GM19452 (cell line): ENCODE measurements around the gene LCMT1.
"Not testable (repeated sequence)": the region's sequence is repeated elsewhere in the genome, so short reads cannot be mapped to it uniquely, and the experiment has no call there.

Experiments used
- ATAC-seq: cut with Tn5 transposase; IDR thresholded peaks from one replicate; pipeline ENCODE4 v1.9.1; 2021; ENCODE audit not compliant: unreplicated experiment

LCMT1 gene

DNA sequence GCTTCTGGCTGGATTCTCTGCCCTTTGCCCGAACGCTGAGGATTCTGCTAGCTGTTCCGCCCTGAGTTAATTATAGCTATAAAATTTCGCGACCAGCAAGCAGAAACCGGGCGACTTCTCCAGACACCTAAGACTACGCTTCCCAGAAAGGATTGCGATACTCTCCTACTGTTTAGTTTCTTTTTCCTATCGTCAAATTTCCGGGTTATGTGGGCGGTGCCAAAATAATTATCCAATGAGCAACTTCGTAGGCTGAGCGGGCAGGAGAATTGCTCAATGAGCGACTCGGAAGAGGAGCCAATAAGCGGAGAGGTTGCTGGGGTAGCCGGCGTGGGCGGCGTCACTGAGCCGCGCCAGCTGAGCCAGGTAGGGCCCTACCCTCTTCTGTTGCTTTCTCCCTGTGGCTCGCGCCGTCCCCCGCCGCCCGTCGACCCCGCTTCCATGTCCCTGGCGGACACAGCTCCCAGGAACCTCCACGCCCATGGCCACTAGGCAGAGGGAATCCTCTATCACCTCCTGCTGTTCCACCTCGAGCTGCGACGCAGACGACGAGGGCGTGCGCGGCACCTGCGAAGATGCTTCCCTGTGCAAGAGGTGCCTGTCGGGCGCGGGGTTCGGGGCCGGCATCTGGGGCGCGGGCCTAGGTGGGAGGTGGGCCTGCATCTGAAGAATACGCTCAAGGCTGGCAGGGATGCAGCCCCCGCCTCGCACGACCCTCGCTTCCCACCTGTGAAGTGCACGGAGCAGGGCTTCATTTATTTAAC lies at the start of gene LCMT1:
LCMT1 (plus strand) TSS at position 340 of the 764 bp plus-strand sequence; CDS start at position 482, 142 bp downstream.
- ATAC-seq: peak; percentile 91

DNA sequence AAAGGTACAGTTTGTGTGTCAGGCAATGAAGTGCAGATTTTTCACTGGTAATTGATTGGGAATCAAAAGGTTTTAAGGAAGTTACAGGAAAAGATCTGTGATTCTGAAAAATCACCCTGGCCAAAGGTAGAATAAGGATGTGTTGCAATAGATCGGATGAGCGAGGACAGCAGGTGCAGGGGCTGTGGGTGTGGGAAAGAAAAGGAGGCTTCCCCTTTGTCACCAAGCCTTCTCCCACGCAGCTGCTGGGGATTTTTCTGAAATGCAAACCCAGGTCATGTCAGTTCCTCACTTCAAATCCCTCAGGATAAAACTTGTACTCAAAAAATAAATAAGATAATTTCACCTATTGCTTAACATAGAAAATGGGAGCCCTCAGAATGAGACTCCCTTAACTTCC lies 48.4 kb upstream of the LCMT1 start:
- ATAC-seq: no peak

DNA sequence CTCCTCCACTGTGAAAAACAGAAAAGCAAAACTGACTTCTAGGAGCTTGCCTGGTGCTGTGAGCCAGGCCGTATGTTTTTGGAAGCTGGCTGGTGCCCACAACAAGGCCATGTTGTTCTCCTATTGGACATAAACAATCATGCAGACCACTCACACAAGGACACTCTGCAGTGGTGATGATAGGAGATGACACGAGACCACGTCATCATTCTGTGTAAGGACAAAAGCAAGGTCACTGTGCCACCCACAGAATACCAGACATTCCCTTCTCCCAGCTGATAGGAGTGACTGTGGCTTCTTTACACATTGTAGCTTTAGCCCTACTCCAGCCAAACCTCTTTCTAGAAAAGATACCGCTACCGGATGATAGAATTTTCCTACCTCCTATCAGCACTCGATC lies 47.7 kb upstream of the LCMT1 start:
- ATAC-seq: no peak

DNA sequence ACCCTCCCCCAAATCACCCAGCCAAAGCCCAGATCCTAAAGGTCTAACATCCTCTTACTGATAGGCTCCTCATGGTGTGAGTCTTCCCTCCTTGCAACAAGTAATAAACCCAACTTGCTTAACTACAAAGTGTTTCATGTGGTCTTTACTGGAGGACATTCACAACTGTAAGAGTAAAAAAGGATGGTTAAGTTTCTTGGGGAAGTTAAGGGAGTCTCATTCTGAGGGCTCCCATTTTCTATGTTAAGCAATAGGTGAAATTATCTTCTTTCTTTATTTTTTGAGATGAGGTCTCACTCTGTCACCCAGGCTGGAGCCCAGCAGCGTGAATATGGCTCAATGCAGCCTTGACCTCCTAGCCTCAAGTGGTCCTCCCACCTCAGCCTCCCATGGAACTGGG lies 47.3 kb upstream of the LCMT1 start:
- ATAC-seq: not testable (repeated sequence)

- ATAC-seq: no peak
Observed at GRCh38 chr16:25064937-25065336, 46.6 kb upstream of the LCMT1 start.

DNA sequence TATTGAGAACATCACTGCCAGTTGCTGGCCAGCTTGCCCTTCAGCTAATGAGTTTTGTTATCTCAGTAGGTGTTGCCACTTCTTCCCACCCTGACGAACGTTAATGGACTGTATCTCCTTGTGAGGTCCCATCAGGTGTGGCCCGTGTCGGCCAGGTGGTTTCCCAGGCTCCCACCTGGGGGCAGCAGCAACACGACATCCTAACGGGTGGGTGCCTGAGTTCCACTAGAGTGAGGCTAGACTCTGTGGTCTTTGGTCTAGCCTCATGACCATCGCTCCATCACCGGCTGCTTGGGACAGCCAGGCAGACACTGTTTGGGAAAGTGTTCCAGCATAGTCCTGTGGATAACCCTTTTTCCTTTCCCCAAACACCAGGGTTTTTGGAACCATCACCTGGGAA lies 45.6 kb upstream of the LCMT1 start:
- no peak for ATAC-seq

- no peak for ATAC-seq
Observed at GRCh38 chr16:25066426-25066746, 45.2 kb upstream of the LCMT1 start.

- peak; percentile 90 for ATAC-seq
Observed at GRCh38 chr16:25066747-25067631, 44.6 kb upstream of the LCMT1 start.

- no peak for ATAC-seq
Observed at GRCh38 chr16:25073854-25074253, 37.7 kb upstream of the LCMT1 start.

GRCh38 chr16:25078386-25078978 lies 33.1 kb upstream of the LCMT1 start:
- ATAC-seq: no peak

DNA sequence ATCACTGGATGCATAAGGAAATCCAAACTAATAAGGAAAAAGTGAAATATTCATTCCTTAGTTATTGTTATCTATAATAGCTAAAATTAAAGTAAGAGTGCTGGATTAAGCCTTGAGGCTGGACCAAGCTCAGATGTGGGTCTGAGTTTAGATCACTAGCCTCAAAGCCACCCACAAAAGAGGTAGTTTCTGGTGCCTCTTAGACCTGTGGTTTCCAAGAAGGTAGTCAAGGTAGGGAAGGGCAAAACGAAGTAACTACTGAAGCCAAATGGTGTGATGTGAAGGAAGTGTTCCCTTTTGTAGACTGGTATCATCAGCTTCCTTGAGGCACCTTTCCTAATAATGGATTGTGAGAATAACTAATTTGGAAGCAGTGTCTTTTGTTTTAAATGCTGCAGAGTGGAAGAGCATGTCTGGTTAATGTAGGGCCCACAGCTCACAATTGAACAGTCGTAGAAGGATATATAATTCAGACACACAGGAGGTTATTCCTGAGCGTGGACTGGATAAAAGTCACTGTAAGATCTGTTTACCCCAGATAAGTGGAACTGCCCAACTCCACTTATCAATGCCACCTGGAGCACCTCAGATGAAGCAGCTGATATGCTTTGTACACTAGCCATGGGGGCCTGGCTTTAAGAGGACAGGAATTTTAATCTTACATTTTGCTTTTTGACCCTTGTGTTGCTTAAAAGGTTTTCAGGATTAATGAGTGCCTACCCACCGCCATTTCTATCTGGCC lies 31.7 kb upstream of the LCMT1 start:
- ATAC-seq: no peak

DNA sequence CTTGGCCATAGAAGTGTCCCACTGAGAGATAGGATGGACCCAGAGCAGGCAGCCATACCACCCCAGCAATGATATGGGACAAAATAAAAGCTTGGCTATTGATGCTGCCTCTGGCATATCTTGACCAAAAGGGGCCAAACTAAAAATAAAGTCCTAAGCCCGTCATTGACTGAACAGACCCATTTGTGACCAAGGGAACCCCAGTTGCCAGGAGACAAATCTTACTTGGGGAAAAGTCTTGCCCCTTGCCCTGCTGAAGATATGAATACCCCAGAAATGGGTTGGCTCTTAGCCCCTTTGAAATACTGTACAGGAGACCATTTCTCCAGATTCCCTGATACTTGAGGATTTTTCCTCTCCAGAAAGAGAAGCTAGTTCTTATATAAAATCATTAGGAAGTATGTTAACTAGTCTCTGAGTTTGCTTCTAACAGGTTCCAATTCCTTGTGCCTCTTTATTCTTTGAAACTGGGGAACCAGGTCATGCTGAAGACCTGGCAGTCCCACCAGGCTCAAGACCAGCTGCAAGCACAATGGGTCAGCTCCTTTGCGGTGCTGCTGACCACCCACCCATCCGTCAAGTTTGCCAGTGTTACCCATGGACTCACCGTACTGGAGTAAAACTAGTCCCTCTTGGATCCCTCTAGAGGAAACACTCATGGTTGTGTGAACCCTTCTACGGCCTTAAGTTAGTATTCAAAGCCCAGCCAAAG lies 31.0 kb upstream of the LCMT1 start:
- ATAC-seq: no peak

- no peak for ATAC-seq
Observed at GRCh38 chr16:25081702-25082101, 29.8 kb upstream of the LCMT1 start.

- ATAC-seq: no peak
Observed at GRCh38 chr16:25083065-25083464, 28.5 kb upstream of the LCMT1 start.

- no peak for ATAC-seq
Observed at GRCh38 chr16:25083701-25084100, 27.8 kb upstream of the LCMT1 start.

- no peak for ATAC-seq
Observed at GRCh38 chr16:25084797-25085196, 26.7 kb upstream of the LCMT1 start.

DNA sequence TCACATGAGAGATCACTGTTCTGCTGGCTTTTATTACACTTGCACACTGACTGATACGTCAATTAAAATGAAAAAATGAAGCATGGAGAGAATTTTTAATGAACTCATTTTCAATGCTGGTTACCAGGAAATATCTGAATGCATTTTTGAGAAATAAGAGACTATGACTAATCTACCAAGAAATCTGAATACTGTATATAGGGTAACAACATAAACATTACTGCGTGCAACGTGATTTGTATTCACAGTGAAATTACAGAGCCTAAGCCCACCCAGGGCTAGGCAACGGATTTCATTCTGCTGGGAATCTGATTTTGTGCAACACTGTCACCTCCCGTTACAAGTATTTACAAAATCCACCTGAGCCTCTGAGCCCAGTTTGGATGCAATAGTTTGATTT lies 23.8 kb upstream of the LCMT1 start:
- ATAC-seq: no peak

DNA sequence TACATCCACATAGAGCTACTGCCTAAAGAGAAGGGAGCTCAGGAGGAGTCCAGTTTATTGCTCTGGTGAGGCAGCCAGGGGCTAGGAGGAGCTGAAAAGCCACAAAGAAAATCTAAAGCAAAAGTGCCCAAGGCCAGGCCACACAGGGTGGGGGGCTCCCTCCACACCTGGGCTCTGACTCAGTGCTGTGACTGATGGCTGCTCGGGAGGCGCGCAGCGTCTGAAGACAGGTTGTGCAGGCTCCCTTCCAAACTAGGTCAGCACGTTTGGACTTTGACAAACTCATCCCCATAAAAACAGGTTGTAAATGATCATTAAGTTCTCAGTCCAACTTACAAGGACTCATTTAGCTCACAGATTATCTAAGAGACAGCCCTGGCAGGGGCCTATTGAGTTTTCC lies 22.2 kb upstream of the LCMT1 start:
- ATAC-seq: no peak

DNA sequence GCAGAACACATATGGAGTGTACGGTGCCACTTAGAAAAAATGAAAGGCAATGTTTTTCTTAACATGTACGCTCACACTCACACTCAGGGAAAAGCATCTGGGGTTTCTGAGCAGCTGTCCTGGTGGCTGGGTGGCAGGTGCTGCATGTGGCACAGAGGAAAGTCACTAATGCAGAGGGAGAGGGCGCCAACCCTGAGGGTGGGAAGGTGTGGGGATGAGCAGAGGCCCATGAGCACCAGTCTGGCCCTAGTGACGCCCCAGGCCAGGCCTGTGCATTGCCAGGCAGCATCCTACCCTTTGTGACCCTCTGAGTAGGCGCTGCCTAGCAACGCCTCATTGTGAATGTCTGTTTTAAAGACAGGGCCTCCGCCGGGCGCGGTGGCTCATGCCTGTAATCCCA lies 19.1 kb upstream of the LCMT1 start:
- ATAC-seq: no peak

- ATAC-seq: no peak
Observed at GRCh38 chr16:25093208-25094061, 18.1 kb upstream of the LCMT1 start.
